Activated effector memory CD4-positive, alpha-beta T cell treated with Interleukin-2 at 50 U/mL for 16 hours (primary cell): ENCODE results near the gene RNASET2.

Experiments used
- DNase-seq: peaks from one replicate; pipeline ENCODE4 v3.0.0-alpha.2; 2020

The RNASET2 gene, protein sequence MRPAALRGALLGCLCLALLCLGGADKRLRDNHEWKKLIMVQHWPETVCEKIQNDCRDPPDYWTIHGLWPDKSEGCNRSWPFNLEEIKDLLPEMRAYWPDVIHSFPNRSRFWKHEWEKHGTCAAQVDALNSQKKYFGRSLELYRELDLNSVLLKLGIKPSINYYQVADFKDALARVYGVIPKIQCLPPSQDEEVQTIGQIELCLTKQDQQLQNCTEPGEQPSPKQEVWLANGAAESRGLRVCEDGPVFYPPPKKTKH

DNA sequence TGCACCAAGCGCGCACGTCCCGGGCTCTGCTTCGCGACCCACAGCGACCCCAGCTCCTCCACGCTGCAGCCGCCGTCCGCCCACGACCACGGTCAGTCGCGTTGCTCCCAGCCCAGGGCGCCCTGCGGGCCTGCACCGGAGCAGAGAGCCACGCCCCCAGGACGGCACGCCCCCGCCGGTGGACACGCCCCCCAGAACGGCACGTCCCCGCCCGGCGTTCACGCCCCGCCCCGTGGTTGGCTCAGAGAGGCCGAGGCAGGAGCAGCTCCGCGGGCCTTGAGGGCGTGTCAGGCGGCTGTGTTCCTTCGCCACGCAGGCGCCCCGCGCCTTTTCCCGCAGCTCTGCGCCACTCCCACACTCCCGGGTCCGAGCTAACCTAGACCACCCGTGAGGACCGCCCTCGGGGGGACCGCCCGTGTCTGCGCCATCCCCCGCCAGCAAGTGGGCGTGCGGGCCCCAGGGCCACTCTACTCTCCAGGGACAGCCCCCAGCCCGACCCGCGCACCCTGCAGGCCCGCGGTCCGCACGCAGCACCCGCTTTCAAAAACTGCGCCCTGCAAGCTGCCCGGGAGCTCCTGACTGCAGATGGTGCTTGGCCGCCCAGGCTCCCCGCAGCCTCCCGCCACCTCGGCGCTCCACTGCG is at the start of gene RNASET2:
RNASET2 (minus strand) TSS at position 107 of the 643 bp plus-strand sequence. CDS start 368 bp downstream, outside the sequence.
- peak; percentile 99 for DNase-seq

DNA sequence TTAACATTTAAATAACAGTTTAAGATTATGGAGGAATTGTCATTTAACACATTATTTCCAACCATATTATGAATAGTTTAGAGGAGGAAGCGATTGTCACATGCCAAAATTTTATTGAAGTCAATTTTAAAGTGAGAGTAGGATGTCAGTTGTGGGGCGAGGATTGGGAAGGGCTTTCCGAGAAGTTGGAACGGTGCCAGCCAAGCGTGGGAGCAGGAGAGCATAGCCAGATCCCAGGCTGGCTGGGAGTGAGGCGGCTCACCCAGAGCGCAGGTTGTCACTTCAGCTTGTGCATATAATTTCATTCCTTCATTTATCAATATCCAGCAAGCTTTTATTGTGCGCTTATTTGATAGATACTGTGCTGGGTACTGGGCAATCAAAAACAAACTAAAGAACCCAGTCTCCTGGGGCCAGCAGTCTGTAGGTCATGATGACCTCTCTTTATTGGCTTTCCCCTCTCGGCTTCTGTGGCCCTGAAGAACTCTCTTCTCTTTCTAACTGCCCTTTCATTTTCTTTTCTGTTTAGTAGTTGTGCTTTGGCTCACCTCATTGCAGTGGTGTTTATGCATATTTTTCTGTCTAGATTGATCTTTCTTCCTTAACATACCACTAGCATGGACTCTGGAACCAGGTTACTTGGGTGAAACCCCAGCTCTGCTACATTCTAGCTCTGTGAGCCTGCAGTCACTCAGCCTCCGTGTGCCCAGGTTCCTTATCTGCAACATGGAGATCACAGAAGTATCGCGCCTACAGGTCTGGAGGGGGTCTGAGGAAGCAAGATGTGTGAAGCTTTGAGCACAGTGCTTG is 49.2 kb upstream of the RNASET2 start:
- no peak for DNase-seq

DNA sequence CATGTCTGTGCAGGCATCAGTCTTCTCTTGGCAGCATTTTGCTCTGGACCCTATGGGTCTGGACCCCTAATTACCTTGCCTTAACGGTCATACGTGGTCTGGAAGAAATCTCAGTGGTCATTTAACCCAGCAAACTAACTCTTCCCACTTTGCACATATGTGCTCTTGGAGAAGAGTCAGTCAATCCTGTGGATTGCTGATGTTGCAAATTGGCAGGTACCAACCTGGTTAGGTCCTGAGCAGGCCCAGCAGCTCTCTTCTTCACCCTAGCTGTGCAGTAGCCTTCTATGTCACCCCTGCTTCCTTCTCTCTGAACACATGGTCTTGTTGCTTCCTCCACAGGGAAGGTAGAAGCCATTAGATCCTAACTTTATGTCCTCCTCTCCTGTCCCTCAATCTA is 44.4 kb upstream of the RNASET2 start:
- no peak for DNase-seq

DNA sequence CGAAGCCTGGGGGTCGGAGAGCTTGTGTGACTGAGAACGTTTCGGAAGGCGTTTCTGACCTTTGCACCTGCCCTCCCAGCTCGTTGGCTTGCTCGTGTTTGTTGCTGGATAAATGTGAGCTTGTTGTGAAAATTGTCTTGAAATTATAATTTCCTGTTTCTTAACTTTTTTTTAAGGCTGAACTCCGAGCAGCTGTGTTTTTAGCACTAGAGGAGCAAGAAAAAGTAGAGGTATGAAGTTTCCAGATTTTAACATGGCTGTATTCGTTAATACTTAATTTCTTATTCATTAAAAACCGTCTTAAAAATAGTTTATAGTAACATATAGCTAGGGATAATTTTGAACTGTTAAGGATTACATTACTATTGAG is 43.5 kb upstream of the RNASET2 start:
- no peak for DNase-seq

DNA sequence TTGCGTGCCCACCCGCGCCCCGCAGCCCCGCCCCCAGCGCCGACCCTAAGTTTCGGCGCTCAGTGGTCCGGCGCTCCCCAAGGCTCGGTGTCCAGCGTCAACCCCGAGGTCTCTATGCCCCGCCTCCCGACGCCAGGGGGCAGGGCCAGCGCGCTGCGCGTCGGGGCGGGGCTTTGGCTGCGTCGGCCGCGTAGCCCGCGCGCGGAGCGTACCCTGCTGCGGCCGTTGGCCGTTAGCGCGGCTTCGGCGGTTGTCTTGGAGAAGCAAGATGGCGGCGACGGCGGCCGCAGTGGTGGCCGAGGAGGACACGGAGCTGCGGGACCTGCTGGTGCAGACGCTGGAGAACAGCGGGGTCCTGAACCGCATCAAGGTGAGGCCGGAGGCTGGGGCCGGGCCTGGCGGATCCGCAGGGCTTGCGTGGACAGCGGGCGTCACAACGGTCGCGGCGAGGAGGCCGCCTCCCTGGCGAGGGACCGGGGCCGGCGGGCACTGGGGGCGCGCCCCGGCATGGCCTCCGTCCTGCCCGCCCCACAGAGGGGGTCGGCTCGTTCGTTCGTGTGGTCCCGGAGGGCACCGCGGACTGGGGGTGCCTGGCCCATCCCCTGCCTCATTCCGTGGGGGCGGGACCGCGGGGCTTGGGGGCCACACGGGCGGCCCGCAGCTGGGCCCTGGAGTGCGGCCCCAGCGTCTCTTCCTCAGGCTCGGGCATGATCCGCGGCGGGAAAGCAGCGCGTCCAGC is 43.0 kb upstream of the RNASET2 start, which contains the start of gene CEP43:
CEP43 (plus strand) TSS at position 253 of the 739 bp plus-strand sequence; CDS start at position 269, 16 bp downstream.
- DNase-seq: peak; percentile 85

DNA sequence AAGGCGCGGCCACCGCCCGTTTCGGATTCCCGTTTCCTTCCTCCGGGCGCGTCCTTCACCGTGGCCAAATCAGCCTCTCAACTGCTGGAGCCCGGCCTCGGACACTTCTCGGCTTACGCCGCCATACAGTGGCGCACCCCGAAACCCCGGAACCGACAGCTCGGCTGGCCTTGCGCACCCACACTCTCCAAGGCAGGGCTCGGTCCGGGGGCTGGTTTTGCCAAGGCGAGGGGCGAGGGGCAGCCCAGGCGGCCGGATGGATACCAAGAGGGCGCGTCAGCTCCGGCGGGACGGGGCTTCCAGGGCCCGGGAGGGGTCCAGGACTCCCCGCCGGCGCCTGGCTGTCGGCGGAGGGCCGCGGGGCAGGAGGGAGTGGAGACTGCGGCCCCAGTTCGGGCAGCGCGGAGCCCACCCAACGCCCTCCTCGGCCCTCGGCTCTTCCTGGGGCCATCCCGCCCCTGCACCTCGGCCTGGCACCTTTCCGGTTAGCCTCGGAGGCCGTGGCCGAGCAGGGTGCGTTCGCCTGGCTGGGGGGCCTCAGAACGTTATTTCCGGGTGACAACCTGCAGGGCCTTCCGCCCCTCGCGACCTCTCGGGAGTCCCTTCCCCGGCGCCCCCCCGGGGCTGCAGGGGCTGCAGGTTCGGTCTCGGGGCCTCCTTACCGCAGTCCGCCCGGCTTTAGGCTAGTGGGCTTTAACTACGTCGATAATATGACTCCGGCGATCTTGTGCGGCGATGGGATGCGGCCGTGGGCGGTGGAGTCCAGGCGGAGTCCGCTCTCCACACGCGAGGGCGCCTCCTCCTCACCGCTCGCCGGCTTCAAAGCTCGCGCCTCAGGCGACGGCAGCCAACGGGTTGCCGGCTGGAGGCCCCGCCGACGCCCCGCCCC is 42.1 kb upstream of the RNASET2 start:
- no peak for DNase-seq

DNA sequence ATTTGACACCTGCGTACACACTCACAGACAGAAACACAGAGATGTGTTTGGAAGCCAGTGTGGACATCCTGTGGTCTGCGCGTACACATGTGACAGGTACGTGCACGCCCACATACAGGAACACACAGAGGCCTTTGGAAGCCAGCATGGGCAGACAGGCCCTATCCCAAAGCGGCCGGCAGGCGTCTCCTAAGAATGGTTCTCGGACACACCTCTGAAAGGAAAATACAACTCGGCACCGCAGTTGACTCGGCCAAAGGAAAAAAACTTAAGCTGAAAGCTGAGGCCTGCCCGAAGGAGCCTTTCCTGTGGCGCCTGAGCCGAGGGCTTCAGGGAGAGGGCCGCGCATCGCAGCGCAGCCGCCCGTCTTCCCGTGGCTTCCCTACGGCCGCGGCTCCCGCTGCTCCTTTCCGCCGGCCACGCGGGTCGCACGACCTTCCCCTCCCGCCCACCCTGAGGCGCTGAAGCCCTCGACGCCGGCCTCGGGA is 41.5 kb upstream of the RNASET2 start:
- DNase-seq: peak; percentile 31

DNA sequence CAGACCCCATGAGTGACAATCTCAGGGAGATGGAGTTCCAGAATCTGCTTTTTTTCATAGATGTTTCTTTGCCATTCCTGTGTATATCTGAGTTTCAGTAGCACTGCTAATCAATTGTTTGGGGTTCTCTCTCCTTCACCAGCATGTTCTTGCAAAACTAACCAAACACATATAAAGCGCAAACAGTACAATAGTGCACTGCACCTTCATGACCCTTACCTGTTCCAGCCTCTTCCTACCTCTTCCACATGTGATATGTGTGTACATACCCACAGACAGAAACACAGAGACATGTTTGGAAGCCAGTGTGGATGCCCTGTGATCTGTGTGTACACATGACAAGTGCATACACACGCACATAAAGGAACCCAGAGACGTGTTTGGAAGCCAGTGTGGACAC is 41.0 kb upstream of the RNASET2 start:
- DNase-seq: no peak

DNA sequence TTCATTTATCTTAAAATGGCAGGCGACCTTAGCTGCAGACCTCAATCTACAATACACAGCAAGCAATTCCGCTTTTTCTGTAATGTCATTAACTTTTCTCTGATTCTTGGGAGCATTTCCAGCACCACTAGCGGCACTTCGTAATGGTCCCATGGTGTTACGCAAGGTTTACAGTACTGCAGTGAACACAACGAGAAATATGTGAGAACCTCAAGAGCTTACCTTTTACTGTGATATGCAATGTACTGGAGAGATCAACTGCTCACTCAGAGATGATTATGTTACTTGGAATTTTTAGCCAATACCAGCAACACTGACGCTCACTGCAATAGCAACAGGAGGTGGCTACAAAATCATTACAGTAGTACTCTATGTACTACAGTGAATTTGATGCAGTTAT is 40.1 kb upstream of the RNASET2 start:
- DNase-seq: no peak

DNA sequence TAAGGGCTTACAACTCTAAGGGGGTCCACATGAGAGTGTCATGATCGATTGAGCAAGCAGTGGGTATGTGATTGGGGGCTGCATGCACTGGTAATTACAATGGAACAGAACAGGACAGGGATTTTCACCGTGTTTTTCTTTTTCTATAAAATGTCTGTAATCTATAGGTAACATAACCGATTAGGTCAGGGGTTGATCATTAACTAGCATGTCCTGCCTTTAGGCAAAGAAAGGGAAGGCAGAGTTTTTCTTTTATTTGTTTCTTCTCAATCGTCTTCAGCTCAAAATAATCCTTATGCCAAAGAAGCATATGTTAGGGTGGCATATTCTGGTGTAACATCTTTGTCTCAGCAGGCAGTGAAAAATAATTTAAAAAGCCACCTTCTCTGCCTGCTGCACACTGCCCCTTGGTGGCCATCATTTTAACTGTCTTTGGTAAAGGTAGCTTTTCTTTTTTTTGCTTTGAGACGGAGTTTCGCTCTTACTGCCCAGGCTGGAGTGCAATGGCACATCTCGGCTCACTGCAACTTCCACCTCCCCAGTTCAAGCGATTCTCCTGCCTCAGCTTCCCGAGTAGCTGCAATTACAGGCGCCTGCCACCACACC is 33.2 kb upstream of the RNASET2 start:
- DNase-seq: peak; percentile 18

DNA sequence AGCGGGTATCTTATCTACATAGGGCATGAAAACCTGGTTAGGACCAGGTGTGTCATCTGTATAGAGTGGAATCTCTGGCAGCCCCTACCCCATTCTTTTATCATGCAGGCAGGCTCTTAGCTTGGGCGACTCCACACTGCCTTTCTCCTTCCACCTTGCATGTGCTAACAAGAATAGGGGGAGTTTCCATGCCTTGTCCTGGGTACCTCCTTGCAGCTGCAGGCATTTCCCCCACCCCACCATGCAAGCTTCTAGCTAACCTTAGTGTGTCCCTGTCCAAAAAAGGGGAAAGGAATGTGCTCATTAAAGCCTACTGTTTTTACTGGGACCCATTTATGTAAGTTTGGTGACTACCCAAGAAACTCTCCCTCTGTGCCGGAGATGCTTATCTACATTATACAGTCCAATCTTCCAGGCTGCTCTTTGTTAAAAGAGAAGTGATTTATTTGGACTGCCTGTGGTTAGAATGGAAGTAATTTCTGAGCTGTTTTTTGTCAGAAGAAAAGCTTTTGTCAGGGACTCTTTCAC is 32.4 kb upstream of the RNASET2 start:
- no peak for DNase-seq

DNA sequence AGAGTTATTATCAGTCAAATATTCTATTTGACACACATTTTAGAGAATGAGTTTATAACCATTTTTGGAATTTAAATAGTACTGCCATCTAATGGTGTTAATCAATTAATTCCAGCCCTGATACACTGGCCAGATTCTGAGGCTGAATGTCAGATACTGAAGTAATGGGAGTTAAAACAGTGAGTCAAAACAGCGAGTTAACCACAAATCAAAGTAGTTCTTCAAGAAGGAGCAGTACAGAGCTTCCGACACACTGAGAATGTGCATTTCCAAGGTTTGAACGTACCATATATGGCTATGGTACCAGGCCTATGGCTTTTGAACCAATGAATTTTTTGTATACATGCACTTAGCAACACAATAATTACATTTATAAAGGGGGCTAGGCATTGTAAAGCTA is 31.6 kb upstream of the RNASET2 start:
- DNase-seq: no peak

DNA sequence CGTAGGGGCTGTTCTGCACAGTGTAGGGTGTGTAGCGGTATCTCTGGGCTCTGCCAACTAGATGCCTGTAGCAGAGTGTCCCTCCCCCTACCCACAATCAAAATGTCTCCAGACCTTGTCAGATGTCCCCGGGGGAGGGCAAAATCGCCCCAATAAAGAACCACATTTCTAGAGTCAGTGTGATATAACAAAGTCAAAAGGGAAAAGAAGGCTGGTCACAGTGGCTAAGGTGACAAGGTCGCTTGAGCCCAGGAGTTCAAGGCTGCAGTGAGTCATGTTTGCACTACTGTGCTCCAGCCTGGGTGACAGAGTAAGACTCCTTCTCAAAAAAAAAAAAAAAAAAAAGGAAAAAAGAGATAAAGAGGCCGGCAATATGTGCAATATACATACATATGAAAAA is 31.1 kb upstream of the RNASET2 start:
- DNase-seq: no peak

DNA sequence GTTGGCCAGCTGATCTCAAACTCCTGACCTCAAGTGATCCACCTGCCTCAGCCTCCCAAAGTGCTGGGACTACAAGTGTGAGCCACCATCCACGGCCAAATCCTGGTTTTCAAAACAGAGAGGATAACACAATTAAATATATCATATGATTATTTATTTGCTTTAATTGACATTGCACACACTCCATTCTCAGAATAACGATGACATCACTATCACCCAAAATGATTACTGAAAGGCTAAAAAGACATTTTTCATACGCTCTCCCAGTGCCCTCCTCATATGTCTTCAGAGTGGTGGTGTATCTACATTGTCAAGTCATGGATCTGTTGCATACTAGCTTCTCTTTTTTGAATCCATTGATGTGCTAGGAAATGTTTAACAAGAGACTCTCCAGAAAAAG is 24.4 kb upstream of the RNASET2 start:
- no peak for DNase-seq

DNA sequence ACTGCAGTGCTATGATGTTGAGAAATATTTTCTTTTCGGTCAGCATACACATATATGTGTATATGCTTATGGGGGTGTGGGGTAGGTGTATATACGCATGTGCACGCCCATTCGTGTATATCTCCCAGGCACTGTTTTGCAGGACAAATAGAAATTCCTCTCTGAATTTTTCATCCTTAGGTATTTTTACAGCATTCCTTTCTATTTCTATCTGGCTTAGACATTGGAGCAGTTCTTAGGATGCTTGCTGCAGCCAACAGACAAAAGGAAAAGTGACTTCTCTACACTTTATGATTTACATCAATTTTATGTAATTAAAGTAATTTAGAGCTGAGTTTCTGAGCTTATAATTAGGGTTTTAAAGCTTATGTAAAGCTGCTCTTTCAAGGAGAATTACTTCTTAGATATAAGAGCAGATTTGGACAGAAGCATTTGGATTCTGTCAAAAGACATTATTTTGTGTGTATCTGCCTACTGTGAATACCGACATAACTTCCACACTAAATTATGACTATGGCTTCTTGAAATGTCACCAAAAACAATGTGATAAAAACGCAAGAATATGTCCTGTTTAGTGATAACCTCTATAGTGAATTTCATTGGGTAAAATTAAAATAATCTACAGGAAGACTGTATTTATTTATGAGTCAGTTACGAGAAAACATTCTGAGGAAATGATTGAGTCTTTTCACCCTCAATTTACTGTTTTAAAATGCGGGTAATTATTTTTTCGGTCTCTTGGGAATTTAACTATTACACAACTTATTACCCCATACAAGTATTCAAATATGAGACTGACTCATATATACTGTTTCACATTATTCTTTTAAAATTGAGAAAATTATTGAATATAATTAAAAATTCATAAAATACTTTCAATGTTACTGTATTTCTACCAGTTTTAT is 21.5 kb upstream of the RNASET2 start:
- no peak for DNase-seq

DNA sequence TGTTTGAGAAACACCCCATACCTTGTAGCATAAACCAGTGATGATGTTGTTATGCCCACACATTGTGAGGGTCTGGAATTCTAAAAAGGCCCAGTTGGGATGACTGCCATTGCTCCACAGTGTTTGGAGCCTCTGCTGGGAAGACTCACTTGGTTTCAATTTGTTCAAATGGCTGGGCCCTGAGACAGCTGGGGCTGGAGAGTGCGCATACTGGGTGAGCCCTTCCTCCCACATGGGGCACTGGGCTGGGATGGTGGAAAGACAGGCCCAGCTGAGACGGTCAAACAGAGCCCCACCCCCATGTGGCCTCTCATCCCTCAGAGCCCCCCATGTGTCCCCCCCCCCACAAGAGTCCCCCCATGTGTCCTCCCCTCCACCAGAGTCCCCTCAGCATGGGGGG is 20.3 kb upstream of the RNASET2 start:
- no peak for DNase-seq

DNA sequence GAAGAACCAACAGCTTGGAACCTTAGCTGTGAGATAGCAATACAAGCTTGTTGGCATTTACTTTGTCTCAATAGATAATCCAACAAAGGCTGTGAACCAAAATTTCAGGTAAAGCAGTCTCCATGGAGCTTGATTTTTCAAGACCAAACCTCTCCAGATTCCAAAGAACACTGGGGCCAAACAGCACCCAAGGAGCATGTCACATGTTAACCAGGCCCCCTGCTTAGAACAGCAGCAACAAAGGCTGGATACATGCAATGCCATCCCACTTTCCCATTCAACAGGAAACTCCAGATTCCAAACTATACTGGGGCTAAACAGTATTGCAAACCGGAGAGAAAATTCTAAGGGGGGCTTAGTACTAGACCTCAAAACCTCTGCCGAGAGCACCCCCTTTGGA is 15.8 kb upstream of the RNASET2 start:
- DNase-seq: no peak

DNA sequence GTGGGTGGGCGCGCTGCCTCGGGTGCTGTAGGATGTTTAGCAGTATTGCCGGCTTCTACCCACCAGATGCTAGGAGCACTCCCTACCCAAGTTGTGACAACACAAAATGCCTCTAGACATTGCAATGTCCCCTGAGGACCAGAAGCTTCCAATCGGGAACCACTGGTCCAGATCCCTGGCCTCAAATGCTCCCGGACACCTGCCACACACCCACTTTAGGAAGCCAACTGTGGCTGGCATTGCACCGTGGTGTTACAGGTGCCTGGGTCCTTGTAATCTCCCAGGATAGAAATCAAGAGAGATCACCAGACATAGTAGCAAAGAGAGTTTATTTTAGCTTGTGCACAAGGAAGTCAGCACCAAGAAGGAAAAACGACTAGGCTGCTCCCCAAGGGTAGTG is 14.9 kb upstream of the RNASET2 start:
- DNase-seq: no peak

DNA sequence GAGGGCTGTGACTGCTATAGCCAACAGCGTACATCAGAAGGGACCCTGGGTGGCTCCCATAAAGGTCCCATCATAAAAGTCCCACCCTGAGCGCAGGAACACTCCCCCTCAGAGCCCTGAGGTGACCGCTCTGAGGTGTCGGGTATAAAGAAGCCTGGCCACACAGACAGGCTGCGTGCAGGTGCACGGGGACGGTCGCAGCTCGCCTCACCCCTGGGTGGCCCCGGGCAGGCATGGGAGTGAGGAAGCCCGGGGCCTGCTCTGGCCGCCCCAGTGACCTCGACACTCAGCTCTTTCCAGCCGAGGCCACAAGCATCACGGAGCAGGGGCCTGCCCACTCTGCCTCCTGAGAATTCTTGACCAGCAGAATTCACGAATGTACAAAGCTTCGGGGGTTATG is 14.4 kb upstream of the RNASET2 start:
- DNase-seq: no peak

DNA sequence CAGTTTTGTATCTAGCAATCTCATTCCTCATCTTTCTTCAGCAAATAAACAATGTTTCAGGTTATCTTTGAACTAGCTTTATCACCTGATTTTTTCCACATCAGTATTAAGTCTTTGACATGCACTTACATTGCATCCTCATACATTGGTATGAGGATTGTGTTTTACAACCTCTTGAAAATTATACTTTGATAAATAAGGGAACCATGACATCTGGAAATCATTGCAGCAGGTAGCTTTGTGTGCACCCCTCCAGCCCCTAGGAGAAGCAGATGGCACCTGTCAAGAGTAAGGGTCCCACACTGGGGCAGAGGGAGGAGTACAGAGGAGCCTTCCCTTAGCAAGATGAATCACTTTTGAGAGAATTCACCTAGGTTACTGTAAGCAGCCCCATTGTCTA is 13.7 kb upstream of the RNASET2 start:
- DNase-seq: no peak
